Stimulated activated CD8-positive, alpha-beta memory T cell treated with anti-CD3 and anti-CD28 coated beads, Interleukin-2, amount 100 ng/mL, for 48 hours (primary cell): Measurements from ENCODE around the gene TH.
"Not testable (repeated sequence)": the region's sequence is repeated elsewhere in the genome, so short reads cannot be mapped to it uniquely, and the experiment has no call there.

Source experiments
- DNase-seq, 2 donors: peaks; one replicate each; pipeline ENCODE4 v3.0.0-alpha.2; 2020; ENCODE audit warnings: low read depth in 2 of 2

Gene TH

DNA sequence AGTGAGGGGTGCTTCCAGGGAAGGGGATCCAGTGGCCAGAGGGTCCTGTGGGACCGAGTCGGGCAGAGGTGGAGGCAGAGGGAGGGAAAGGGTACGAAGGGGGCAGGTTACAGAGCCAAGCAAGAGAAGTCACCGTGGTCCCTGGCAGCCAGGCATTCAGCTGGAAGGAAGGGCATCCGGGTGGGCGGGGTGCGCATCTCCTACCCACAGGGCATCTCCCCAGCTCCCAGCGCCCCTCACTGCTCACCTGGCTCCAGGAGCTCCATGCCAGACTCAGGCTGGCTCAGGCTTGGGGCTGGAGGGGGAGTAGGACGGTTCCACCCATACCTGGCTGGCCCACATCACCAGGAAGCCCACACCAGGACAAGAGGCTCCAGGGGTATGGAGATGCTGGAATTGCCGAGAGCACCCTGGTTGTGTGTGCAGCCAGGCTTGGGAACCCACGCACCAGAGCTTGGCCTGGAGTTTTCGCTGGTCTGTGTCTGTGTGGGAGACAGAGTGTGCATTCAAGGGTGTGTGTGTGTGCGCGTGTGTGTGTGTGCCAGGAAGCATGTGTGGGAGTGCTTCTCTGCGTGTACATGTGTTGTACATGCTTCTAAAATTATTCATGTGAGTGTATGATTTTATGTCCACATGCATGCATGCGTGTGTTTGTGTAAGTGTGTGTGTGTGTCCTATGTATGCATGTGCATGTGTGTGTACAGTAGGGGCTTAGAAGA lies 6.6 kb upstream of the TH start:
- not testable (repeated sequence) for DNase-seq

DNA sequence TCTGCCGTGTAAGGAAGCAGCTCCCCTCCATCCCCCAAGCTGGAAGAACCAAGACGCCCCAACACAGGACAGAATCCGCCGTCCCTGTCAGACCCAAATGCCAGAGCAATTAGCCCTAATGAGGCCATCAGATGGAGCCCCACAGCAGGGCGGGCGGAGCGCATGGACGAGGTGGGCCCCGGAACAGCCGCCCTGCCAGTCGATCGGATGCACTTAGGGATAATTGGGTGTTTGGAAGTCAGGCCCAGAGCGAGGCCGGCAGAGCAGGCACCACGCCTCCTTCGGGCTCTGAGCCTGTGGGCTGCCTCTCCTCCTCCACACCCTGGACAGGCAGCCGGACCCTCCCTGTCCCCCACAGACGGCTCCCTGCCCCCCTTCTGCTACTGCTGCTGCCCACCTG lies 5.5 kb upstream of the TH start:
- no peak for DNase-seq

- no peak for DNase-seq
Measured at GRCh38 chr11:2176389-2176900, 4.8 kb upstream of the TH start.

- no peak for DNase-seq
Measured at GRCh38 chr11:2175659-2176058, 4.0 kb upstream of the TH start.

DNA sequence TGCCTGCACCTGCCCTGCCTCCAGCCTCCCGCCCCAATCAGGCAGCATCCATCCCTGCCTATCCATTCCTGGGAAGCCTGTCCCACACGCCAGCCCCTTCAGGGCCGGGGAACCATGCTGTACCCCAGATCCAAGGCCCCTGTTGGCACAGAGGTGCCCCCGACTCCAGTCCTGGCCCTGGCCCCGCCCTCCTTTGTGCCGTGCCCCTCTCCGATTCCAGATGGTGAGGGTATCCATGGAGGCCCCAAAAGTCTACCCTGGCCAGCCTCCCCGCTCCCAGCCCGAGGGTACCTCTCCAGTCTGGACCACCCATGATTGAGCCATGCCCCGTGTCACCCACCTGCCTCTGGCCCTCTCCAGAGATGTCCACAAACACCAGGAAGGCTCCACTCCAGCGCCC lies 2.7 kb upstream of the TH start:
- no peak for DNase-seq

DNA sequence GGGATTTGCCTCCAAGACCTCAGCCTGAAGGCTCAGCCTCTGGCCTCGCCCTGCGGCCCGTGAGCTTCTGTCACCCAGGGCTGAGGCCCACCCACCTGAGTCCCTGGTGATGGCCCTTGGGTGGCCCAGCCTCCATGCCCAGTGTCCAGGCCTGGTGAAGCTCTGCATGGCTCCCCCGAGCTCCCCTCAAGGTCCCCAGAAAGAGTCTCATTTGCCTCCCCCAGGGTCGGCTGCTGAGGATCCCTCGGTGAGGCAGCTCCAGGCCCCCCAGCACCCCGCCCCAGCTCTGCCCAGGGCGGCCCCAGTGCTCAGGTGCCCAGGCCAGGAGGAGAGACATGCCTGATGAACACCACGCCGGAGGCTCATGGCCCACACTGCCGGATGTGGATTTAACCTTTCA lies 2.1 kb upstream of the TH start:
- no peak for DNase-seq

- no peak for DNase-seq
Measured at GRCh38 chr11:2173150-2173693, 1.6 kb upstream of the TH start.

- DNase-seq = no peak
Measured at GRCh38 chr11:2172676-2173075, 1.1 kb upstream of the TH start.

GRCh38 chr11:2169626-2170570 lies 1.7 kb downstream of the TH start:
- DNase-seq = no peak

DNA sequence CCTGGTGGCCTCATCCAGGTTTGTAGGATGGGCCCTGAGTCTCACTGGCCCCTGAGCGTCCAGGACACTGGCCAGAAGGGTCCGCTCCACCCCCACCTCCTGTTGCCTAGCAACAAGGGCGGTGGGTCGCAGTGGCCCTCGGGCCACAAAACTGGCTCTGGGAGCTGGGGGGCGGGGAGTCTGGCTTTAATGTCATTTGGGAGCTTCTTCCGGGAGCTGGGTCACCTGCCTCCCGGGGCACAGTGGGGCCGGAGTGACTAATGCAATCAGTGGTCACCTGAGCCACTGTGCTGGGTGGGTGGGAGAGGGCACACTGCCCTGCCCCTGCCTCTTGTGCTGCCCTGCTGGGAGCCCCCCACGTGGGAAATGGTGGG lies 2.6 kb downstream of the TH start:
- DNase-seq = no peak

DNA sequence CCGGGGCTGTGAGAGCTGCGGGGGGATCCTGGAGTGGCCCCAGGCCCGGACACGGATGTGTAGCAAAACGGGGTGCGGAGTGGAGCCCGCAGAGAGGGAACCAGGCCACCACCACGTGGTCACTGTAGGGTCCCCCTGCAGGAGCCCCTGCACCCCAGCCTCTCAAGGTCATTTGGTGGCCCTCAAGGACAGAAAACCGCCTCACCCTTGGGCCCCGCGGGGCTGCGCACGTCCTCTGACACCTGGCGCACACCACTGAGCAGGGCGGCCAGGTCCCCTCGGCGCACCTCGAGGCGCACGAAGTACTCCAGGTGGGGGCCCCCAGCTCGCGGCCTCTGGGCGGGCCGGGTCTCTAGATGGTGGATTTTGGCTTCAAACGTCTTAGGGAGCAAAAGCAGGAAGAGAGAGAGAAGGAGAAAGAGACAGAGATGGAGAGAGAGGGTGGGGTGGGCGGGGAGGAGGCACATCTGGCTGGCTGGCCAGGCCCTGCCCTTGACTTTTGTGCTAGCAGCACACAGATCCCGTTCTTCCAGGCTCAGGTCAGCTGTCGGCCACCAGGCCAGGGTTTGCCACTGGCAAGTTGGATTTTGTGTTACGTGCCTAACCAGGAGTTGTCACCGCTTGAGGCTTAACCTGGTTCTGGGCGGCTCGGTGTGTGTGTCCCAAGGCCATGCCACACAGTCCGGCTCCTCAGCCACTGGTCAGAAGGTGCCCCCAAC lies 3.2 kb downstream of the TH start:
- DNase-seq = no peak

DNA sequence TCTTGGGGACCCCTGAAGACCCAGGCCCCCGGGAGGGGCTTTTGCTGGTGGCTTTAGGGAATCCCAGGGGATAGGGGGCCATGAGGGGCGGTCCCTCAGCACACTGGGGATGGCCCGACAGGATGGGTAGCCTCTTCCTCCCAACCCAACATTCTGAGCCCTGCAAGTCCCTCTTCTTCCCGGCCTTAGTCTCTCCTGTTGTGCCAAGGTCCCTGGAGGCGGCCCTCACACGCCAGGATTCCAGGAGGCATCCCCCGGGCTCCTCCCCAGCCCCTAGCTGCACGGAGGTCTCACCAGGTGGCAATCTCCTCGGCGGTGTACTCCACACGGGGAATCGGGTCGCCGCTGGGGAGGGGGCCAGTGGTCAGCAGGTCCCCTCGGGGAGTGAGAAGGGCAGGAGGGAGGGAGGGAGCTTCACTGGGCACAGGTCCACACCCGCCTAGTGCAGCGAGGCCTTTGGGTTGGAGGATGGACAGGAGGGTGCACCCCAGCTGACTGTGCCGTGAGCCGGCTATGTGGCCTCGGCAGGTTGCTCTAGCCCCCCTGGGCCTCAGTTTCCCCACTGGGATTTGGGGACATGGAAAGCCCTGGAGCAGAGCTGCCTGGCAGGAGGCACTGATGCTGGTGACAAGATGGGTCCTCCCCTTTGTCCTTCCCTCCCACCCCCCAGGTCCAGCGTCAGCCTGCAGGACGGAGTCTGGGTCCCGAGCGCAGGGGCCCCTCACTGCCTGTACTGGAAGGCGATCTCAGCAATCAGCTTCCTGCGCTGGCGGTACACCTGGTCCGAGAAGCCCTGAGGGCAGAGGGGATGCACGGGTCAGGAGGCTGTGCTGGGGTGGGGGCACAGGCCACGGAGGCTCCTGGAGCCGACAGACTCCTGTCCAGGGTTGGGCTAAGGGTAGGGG lies 4.2 kb downstream of the TH start:
- DNase-seq = no peak

DNA sequence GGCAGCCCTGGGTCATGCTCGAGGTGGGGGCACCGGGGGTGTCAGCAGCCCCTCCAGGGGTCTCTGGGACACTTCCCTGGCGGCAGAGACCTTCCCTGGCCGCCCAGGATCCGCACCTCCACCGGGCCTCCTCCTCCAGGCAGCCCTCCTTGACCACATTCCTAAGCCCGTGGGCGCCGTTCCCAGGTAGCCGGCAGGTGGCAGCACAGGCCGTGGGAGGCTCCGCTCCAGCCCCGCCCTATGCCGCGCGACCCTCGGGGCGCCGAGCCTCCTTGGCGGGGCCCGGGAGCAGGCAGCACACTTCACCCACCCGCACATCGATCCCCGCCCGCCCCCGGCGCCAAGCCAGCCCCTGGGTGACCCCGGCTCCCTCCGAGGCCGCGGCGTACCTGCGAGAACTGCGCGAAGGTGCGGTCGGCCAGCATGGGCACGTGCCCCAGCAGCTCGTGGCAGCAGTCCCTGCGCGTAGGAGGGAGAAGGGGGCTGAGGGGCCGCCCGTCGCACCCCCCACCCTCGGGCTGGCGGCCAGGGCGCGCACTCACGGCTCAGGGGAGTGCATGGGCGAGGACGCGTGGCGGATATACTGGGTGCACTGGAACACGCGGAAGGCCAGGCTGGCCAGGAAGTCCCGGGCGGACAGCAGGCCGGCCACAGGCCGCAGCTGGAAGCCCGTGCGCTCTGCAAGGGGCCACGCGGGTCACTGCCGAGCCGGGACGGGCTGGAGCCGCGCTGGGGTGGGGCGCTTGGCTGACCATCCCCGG lies 5.3 kb downstream of the TH start:
- DNase-seq = peak; percentile 42 to 44

GRCh38 chr11:2165571-2165970 lies 6.0 kb downstream of the TH start:
- no peak for DNase-seq

DNA sequence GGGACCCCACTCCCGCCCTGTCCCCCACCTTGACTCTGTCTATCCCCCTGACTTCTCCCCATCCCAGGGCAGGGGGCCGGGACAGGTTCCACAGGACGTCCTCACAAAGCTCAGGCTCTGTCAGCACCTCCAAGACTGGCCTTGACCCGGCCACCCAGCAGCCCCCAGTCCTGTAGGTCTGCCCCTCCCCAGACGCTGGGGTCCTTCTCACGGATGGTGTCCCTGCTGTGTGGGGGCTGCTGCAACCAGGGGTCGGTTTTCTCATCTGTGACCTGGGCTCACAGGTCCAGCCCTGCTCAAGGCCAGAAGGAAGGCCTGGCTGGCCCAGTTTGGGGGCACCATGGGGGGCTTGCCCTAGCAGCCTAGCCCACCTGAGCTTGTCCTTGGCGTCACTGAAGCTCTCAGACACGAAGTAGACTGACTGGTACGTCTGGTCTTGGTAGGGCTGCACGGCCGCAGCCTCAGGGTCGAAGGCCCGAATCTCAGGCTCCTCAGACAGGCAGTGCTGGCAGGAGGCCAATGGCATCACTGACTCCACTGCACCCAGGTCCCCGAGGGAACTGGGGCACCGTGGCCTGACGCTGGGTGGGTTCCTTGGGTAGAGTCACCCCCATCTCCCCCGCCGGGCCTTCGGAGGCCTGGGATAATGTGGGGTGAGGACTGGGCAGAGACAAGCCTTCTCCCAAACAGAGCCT lies 6.6 kb downstream of the TH start:
- DNase-seq = no peak

- DNase-seq = no peak
Measured at GRCh38 chr11:2164081-2164480, 7.5 kb downstream of the TH start.

DNA sequence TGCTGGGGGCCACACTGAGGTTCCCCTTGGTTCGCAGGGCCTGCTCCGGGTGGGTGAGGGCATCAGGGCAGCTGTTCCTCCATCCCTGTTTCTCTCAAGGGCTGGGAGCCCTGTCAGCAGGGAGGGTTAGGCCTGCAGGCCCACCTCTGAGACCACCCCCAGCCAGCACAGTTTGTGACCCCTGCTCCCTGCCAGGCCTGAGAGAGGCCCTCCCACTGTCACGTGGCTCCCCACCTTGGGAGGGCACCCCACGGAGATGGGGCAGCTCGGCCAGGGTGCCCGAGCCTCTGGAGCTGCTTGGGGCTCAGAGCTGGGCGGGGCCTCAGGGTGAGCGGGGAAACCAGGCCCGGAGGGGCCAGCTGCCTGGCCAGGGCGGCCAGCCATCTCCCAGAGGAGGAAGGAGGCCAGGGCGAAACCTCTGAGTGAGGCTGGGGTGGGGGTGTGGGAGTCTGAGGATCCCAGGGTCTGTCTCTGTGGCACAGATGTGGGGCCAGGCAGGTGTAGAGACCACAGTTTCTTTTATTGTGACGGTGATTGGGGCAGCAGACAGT lies 8.1 kb downstream of the TH start:
- DNase-seq = no peak

GRCh38 chr11:2160736-2161259 lies 10.8 kb downstream of the TH start, which contains the start of gene INS:
Gene INS, minus strand, starts transcription at chr11:2161209. Its CDS starts 238 bp downstream, at chr11:2160971.
- no peak for DNase-seq
